ENCODE data around the gene TMEM232.

TMEM232 gene

GRCh38 chr5:110510146-110510545 is 216.3 kb downstream of the TMEM232 start:
- DNase-seq = peak; percentile 26

- no peak for DNase-seq
Measured at GRCh38 chr5:110507972-110508371, 218.5 kb downstream of the TMEM232 start.

- DNase-seq = no peak
Measured at GRCh38 chr5:110506378-110506777, 220.1 kb downstream of the TMEM232 start.

GRCh38 chr5:110496276-110496675 is 230.2 kb downstream of the TMEM232 start:
- peak; percentile 14 for DNase-seq

- DNase-seq = peak; percentile 60
Measured at GRCh38 chr5:110492446-110492845, 234.0 kb downstream of the TMEM232 start.

- peak; percentile 98 for DNase-seq
Measured at GRCh38 chr5:110478895-110479294, 247.6 kb downstream of the TMEM232 start.

- DNase-seq = peak; percentile 95
Measured at GRCh38 chr5:110477911-110478310, 248.6 kb downstream of the TMEM232 start.

DNA sequence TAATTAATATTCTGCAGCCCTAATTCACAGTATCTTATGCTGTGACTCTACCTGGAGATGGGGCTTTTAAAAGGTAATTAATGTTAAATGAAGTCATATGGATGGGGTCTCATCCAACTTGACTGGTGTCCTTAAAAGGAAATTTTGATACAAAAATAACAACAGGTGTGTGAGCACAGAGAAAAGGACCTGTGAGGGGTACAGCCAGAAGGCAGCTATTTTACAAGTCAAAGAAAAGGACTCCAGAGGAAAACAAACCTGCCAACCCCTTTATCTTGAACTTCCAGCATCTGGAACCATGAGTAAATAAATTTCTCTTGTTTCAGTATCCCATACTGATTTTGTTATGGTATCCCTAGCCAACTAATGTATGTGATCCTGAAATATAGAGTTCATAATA is 250.3 kb downstream of the TMEM232 start:
- DNase-seq = no peak

DNA sequence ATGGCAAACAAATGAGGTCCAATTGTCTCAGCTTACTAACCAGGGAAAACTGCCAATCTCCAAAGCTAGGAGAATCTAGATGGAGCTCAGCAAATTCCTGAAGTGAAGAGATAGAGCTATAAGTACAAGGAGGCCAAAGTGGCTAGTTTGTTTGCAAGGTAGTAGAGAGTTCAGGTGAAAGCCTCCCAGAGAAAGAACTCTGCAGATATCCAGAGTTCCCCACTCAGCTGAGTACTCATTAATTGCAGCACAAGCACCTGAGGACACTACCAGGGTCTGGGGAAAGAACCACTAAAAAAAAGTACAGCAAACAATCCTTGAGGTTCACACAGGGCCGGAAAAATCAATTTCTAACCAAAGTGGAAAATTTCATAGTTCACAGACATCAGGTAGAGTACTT is 250.9 kb downstream of the TMEM232 start:
- peak; percentile 27 for DNase-seq

DNA sequence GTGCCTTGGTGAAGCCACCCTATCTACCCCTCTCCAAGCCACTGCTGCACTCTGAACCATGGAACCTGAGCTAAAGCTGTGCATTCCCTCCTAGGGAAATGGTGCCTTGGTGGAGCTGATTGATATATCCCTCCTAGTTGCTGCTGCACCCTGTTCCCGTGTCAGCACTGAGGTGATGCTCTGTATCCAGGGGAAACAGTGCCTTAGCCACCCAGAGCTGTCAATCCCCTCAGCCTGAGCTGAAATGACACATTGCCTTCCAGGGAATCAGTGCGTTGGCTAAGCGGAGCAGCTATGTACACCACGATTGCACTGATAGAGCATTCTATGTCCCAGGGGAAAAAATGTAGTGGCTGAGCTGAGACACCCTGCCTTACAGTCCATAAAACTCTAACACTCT is 257.0 kb downstream of the TMEM232 start:
- no peak for DNase-seq

- peak; percentile 87 for DNase-seq
Measured at GRCh38 chr5:110463106-110463505, 263.4 kb downstream of the TMEM232 start.

GRCh38 chr5:110460837-110461236 is 265.6 kb downstream of the TMEM232 start:
- DNase-seq = no peak

DNA sequence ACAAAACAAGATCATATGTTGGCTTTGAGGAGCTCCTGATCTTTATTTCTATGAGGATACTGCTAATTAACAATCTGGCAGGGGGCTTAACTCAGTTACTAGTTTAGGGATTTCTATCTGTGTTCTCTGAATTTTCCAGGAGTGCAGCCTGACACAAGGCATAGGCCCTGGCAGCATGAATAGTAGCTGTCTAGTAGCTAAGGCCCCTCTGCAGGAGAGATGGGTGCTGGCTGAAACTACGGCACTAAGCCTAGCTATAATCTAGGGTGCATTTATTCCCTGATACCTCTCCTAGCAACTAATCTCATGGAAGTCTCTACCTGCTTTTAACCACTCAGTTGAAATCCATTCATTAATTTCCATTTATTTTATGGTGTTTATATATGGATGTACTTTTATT is 268.2 kb downstream of the TMEM232 start:
- no peak for DNase-seq

DNA sequence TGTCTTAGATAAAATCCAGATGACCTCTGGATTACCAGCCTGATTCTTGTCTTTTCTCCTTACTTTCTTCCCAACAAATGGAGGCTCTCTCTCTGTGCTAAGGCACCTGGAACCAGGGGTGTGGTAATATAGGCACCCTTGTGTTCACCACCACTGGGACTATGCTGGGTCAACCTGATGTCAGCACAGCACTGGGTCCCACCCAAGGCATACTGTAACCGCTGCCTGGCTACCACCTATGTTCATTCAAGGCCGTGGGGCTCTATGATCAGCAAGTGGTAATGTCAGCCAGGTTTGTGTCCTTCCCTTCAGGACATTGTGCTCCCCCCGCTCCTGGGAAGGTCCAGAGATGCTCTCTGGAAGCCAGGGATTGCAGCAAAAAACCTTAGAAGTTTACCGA is 283.6 kb downstream of the TMEM232 start:
- no peak for DNase-seq

GRCh38 chr5:110441035-110441434 is 285.4 kb downstream of the TMEM232 start:
- DNase-seq = peak; percentile 76

DNA sequence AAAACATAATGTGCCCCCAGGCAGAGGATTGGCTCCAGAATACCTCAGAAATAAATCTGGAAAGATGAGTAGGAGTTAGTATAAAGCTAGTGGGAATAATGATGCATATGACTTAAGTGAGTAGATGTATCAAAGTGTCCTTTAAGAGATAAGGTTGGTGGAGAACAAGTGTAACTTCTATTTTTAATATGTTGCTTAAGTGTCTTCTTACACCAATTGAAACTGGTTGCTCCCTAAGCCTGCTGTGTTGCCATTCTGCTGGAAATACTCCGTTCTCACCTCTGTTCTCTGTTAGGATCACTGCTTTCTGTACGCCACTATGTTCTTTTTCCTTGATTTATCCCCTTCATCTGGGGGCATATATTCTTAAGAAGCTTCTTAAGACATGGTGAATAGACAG is 286.4 kb downstream of the TMEM232 start:
- DNase-seq = no peak

- no peak for DNase-seq
Measured at GRCh38 chr5:110439296-110439695, 287.2 kb downstream of the TMEM232 start.

DNA sequence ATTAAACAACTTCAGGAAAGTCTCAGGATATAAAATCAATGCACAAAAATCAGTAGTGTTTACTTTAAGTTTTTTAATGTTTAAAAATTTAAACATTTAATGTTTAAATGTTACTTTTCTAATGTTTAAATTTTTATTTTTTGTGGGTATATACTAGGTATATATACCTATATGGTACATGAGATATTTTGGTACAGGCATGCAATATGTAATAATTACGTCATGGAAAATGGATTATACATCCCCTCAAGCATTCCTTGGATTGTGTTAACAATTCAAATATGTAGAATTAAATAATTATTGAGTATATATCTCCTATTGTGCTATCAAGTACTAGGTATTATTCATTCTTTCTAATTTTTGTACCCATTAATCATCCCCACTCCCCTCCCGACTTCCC is 291.3 kb downstream of the TMEM232 start:
- no peak for DNase-seq

GRCh38 chr5:110431603-110432002 is 294.9 kb downstream of the TMEM232 start:
- no peak for DNase-seq

DNA sequence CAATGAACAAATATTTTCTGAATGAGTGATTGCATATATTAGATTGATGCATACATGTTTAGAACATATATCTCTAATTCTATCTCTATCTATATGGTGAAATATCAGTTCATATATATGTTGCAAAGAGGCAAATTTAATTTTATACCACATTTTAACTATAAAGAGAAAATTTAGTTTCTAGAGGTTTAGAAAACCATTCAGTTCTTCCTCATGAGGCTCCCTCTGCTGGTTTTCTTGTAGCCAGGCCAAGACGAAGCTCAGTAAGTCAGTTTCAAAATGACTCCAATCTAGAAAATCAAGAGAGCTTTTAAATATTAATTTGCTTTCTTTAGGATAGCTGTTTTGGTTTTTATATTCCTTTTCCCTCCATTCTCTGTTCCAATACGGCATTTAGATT is 312.1 kb downstream of the TMEM232 start:
- DNase-seq = peak; percentile 43

GRCh38 chr5:110413856-110414255 is 312.6 kb downstream of the TMEM232 start:
- DNase-seq = peak; percentile 73

DNA sequence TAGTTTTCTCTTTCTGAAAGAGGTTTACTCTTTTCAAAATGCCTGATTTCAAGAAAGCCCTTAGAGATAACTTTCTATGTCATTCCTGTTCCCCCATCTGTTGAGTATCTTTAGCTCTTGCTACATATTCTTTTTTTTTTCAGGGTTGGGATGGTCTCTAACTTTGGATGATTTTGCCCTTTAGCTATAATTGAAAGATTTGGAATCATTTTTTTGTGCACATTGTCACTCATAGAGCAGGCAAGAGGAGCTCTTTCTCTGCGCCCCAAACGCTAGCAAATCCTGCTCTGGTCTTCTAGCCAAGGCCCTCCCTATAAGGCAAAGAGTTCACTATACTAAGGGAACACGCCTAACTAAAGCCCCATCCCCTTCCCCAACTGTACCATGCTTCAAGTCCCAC is 316.9 kb downstream of the TMEM232 start:
- DNase-seq = no peak

DNA sequence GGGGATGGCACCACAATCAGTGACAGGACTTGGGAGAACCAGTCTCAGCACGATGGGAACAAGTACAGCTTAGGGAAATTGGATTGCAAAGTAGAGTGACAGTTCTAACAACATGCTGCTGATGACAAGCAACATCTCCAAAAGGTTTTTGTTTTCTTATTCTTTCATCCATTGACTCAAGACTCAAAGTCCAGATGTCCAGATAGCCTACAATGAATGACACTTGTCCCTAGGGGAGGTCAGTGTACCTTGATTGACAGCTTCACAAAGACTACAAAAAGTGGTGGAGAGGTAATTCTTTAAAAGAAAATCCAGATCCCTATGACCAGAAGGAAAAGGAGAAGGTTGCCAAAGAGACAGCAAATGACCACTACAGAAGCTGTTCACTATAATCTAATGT is 323.9 kb downstream of the TMEM232 start:
- no peak for DNase-seq

DNA sequence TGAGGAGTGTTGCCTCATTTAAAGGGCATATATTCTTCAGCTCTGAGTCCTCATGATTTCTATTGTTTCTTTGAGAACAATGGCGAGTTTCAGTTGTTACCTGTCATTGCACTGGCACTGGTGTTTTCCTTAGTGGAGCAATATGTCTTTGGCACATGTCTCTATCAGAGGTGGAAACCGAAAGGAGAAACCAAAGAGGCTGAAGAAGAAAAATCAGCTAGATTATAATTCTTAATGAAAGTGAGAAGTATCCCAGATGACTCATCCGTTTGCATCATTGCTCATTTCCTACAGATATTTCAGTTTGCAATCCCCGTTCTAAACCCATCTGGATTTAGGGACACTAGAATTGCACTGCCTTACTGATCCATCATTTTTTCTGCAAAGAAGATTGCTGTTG is 324.6 kb downstream of the TMEM232 start:
- peak; percentile 47 for DNase-seq

- DNase-seq = no peak
Measured at GRCh38 chr5:110398951-110399350, 327.5 kb downstream of the TMEM232 start.

DNA sequence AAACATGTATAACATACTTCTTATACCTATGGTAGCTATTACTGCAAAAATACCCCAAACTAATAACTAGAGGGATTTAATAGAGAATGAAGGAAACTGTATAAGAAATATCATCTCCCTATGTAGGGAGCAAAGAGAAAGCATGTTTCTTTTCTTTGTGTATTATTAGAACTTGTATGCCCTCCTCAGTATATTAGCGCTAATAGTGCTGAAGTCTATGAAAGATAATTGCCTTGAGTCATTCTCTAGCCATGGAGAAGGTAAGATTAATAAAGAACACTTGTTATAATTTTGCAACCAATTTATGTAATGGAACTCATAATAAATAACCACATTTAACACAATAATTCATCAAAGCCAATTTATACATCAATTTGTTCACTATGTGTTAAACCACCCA is 329.2 kb downstream of the TMEM232 start:
- DNase-seq = no peak

Measured in fibroblast of skin of scalp (primary cell).